ENCODE data around the gene LSR.
"Not testable (repeated sequence)": the region's sequence is repeated elsewhere in the genome, so short reads cannot be mapped to it uniquely, and the experiment has no call there.

Gene LSR

DNA sequence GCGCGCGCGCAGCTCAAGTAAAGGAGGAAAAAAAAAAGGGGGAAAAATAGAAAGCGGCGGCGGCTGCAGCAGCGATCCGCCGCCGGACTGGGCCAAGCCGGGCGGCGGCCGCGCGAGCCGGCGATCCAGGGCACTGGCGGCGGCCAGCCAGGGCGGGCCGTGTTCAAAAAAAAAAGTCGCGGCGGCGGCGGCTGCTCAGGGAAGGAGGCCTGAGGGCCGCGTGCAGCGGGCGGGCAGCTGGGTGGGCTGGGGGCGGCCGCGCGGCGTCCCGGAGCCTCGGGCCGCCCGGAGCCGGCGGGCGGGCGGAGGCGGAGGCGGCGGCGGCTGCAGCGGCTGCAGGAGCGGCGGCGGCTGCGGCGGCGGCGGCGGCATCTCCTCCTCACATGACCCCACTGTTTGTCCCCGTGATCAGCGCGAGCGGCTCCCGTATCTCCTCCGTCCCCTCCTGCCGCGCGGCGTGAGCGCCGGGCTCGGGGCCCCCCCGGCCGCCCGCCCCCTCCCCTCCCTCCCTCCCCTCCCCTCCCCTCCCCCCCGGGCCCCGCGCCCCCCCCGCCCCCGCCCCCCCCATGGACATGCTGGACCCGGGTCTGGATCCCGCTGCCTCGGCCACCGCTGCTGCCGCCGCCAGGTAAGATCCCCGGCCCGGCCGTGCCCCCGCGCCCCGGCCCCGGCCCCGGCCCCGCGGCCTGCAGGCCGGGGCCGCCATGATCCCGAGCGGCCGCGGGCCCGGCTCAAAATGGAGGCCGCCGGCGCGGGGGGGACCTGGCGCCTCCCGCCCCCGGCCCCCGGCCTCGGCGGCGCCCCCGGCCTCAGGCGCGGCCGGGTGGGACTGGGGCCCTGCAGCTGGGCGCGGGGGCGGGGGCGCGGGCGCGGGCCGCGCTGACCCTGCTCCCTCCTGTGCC, 20.0 kb downstream of the LSR start, which contains the start of gene USF2:
Gene USF2 (plus strand): TSS at position 427 of the 902 bp plus-strand sequence. CDS start 140 bp downstream, at position 567.
- DNase-seq = peak; percentile 72

DNA sequence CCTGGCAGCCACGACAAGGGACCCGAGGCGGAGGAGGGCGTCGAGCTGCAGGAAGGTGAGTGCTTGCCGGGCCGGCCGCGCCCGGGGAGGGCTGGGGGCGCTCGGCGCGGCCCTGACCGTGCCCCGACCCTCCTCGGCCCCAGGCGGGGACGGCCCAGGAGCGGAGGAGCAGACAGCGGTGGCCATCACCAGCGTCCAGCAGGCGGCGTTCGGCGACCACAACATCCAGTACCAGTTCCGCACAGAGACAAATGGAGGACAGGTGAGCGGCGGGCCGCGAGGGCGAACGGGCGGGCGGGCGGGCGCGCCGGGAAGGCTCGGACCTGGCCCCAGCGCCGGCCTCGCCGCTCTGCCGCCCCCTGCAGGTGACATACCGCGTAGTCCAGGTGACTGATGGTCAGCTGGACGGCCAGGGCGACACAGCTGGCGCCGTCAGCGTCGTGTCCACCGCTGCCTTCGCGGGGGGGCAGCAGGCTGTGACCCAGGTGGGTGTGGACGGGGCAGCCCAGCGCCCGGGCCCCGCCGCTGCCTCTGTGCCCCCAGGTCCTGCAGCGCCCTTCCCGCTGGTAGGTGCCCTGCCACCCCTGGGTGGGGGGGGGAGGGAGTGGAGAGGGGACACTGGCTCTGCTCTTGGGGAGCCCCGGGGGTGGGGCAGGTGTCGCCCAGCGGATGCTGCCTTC, 20.8 kb downstream of the LSR start:
- peak; percentile 72 for DNase-seq

DNA sequence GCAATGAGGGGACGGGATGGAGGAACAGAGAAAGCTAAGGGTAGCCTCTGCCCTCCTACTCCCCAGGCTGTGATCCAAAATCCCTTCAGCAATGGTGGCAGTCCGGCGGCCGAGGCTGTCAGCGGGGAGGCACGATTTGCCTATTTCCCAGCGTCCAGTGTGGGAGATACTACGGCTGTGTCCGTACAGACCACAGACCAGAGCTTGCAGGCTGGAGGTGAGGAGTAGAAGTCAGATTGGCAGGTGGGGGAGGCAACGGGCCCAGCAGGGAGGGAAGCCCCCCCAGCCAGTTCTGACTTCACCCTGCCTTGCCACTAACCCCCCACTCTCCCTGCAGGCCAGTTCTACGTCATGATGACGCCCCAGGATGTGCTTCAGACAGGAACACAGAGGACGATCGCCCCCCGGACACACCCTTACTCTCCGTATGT, 21.6 kb downstream of the LSR start:
- no peak for DNase-seq

DNA sequence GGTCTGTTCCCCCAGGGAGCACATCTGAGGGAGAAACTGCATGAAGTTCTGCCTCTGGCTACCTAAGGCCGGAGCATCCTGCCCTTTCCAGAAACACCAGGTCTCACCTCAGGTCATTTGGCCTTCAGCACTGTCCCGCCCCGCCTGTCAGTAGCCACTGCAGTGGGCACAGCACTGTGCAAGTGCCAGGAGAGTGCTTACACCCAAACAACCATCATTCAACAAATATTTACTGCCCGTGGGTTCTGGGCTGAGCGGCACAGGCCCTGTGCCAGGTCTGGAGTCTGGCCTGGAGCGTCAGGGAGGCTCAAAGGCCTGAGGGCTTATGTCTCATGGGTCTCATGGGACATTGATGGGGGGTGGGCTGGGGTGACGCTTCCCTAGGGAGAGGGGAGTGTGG, 22.7 kb downstream of the LSR start:
- no peak for DNase-seq

DNA sequence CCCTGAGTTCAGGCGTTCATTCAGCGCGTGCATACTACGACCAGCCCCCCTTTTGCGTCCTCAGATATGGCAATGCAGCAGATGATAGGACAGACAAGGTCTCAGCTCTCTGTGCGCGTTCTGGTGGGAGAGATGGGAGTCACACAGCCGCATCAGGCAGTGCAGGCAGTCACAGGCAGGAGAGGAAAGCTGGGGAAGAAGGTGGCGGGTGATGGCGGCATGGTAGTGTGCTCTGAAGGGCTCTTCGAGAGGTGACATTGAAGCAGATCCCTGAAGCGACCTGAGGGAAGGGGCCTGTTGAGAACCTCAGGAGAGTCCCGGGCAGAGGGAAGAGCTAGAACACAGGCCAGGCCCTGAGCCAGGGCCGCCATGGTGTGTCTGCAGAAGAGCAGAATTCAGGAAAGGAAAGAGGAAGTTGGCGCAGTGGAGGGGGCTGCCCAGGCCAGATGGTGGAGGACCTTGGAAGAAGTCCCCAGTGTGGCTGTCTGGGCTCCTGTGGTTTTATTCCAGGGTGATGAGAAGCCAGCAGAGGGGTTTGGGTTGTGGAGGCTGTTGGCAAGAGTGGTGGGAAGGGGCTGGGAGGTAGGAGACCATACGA, 23.4 kb downstream of the LSR start:
- no peak for DNase-seq

DNA sequence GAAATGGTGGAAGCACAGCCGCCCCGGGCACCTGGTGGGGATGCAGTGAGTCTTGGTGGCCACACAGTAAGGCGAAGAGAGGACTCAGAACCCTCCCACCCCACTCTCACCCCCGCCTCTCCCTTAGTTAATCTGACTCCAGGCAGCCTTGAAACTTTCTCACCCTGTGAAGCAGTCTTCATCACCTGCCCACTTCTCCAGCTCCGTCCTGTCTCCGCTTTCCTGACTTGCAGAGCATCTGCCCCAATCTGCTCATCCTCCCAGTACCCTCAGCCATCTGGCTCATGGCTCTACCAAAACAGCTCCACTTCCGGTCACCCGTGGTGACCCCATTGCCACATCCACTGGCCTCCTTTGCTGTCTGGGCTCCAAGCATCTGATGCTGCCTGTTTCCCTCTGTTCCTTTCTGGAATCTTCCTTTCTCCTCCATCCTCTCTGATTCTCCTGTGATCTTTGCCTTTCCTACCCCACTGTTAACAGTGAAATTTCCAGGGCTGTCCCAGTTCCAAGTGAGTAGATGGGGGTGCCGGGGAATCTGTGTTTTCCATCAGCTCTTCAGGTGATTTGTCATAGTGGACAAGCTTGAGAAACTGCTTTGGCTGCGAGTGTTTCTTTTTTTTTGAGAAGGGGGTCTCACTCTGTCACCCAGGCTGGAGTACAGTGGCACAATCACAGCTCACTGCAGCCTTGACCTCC, 24.3 kb downstream of the LSR start:
- no peak for DNase-seq

DNA sequence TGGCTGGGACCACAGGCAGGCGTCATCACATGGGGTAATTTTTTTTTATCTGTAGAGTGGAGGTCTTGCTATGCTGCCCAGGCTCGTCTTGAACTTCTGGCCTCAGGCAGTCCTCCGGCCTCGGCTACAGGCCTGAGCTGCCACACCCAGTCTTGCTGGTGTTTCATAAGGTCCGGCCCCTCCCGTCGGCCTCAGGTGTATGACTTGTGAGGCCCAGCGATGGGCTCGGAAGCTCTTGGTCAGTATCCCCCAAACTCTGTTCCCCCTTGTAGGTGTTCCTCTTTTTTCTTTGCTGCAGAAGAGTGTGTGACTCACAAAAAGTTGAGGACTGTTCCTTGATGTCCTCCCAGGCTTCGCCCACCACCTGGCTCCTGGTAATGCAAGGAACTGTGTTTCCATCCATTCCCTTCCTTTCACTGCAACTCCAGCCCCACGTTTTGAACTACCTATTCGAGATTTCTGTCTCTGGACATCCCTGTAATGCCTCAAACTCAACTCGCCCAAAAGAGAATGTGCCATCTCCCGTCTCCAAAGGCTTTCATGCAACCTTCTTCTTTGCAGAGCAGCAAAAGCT, 25.0 kb downstream of the LSR start:
- no peak for DNase-seq

DNA sequence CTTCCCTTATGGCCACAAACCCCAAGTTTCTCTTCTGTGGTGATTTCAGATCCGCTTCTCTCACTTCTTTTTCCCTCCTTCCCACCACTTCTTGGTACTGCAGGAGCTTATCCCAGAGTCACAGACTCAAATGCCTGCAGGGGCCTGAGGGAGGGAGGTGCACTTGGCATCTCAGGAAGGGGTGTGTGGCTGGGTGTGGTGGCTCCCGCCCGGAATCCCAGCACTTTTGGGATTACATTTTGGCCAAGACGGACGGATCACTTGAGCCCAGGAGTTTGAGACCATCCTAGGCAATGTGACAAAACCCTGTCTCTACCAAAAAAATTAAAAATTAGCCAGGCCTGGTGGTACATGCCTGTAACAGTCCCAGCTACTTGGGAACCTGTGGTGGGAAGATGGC, 25.5 kb downstream of the LSR start:
- no peak for DNase-seq

DNA sequence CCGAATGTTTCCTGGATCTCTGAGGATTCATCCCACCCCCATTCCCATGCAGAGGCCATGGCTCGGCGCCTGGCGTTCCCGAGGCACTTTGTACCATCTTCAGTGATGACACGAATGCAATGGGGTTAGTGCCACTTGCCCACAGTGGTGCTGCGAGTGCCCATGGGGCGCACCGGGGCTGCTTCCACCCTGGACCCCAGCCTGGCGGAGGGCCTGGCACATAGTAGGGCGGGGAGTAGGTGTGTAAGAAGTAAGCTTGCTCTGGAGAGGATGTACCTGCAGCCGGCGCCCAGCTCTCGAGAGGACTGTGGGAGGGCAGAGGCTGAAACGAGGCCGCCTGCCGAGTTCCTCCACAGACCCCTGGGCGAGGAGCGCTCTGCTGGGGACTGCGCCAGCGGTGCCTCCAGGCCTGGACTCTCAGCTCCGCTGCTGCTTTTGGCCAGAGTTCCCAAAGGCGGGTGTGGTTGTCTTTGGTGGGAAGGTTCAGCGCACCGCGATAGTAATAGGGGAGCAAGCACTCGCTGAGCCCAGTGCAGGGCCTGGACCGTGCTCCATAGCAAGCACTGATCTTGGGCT, 28.0 kb downstream of the LSR start:
- DNase-seq = no peak

DNA sequence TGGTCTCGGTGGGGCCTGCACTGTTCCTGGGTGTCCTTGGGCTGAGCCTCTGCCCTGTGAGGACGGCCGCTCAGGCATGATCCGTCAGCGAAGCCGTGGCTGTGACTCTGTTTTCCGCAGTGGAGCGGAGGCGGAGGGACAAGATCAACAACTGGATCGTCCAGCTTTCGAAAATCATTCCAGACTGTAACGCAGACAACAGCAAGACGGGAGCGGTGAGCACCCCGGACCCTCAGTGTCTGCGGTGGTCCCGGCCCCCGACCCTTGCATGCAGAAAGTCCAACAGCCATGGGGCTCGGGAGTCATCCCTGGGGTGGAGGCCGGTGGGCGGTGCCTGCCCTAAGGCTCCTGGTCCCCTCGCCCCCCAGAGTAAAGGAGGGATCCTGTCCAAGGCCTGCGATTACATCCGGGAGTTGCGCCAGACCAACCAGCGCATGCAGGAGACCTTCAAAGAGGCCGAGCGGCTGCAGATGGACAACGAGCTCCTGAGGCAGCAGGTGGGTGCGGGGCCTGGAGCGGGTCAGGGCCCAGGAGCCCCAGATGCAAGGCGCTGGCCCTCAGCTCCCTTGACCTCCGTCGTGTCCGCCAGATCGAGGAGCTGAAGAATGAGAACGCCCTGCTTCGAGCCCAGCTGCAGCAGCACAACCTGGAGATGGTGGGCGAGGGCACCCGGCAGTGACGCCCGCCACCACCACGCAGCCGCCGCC, 29.9 kb downstream of the LSR start:
- no peak for DNase-seq

DNA sequence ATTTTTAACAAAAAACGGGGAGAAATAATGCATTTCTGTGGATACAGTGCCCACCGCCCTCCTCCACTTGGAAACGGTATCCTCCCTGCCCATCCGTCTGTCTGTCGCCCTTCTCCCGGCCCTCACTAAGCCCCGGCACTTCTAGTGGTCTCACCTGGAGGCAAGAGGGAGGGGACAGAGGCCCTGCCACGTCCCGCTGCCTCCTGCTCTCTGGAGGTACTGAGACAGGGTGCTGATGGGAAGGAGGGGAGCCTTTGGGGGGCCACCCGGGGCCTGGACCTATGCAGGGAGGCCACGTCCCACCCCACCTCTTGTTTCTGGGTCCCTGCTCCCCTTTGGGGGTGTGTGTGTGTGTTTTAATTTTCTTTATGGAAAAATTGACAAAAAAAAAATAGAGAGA, 30.6 kb downstream of the LSR start:
- no peak for DNase-seq

DNA sequence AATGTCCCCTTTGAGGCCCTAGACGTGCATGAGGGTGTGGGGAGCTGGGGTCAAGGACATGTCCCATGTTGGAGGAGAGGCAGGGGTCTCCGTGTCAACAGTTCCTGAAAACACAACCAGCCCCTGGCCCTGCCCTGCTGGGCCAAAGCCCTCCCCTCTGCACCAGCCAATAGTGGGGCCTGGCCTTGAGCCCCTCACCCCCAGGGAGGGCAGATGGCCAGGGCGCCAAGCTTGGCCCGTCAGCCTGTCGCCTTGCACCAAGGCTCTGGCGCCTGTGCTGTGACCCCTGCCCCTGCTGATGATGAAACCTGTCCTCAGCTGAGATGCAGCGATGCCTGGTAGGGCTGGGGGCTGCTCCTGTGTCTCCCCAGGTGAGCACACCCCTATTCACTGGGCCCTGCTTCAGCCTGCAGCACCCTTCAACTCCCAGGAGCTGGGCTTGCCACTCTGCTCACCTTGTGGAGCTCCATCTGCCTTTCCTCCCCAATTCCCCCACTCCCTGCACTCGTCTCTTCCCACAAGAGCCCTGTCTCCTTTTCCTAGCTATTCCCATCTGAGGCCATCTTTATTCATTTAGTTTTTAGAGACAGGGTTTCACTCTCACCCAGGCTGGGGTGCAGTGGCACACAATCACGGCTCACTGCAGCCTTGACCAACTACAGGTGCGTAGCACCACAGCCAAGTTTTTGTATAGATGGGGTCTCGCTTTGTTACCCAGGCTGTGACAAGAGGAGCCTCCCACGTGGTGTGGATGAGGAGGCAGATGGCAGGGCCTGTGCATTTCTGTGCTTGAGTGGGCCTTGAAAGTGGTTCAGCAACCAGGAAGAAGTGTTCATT, 31.4 kb downstream of the LSR start:
- DNase-seq = no peak

DNA sequence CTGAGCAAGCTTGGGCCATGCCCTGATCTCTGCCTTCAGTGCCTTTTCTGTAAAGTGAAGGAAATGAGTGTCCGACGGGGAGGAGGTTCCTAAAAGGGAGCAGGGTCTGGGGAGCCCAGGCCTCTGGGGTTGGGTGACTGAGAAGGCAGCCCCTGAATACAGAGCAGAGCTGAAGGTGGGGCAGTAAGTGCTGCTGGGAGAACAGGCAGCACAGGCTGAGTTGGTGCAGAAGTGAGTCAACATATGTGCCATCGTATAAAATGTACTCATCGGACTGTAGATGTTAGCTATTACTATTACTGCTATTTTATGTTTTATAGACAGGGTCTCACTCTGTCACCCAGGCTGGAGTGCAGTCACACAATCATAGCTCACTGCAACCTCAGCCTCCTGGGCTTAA, 32.5 kb downstream of the LSR start:
- no peak for DNase-seq

DNA sequence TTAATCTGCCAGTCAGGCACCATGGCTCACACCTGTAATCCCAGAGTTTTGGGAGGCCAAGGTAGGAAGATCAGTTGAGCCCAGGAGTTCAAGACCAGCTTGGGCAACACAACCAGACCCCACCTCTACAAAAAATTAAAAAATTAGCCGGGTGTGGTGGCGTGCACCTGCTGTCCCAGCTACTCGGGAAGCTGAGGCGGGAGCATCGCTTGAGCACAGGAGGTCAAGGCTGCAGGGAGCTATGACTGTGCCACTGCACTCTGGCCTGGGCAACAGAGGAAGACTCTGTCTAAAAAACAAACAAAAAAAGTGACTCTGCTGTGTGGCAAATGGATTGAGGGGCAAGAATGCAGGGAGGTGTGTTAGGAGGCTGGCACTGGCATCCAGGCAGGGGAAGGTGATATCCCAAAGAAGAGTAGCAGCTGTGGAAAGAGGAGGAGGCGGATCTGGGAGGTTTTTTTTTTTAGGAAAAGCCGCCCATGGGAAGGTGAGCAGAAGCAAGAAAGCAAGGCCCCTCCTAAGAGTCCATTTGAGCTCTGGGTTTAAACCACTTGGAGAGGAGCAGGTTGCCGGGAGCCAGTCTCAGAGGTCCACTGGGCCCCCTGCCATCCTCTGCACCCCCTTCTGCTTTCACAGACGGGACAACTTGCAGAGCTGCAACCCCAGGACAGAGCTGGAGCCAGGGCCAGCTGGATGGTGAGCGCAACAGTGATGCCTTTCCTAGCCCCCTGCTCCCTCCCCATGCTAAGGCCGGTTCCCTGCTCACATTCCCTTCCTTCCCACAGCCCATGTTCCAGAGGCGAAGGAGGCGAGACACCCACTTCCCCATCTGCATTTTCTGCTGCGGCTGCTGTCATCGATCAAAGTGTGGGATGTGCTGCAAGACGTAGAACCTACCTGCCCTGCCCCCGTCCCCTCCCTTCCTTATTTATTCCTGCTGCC, 35.6 kb downstream of the LSR start:
- DNase-seq = no peak

DNA sequence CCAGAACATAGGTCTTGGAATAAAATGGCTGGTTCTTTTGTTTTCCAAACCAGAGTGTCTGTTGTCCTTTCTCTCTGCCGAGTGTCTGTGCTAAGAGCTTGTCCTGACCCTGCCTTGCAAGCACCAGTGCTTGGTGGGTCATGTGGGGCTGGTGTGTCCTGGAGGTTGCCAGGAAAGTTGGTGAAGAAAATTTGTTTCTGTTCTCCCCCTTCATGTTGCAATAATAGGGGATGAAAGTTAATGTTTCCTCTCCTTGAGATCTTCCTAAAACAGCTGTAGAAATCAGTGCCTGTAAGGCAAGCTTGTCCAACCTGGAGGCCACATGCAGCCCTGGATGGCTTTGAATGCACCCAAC, 36.3 kb downstream of the LSR start:
- no peak for DNase-seq

DNA sequence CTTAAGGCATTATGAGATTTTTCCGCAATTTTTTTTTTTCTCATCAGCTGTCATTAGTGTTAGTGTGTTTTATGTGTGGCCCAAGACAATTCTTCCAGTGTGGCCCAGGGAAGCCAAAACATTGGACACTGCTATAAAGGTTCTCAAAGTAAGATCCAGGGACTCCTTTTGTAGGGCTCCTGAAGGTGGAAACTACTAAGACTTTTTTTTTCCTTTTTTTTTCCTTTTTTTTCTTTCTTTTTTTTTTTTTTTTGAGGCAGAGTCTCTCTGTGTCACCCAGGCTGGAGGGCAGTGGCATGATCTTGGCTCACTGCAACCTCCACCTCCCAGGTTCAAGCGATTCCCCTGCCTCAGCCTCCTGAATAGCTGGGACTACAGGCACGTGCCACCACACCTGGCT, 36.7 kb downstream of the LSR start:
- not testable (repeated sequence) for DNase-seq

DNA sequence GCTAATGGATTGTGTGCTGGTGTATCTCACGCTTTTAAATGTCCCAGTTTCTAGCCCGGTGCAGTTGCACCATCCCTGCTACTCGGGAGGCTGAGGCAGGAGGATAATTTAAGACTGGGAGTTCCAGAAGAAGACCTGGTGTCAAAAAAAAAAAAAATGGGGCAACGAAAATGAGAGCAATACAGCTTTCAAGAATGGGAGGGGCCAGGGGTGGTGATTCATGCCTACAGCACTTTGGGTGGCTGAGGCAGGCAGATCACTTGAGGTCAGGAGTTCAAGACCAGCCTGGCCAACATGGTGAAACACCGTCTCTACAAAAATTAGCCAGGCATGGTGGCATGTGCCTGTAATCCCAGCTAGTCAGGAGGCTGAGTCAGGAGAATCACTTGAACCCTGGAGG, 37.3 kb downstream of the LSR start:
- DNase-seq = not testable (repeated sequence)

DNA sequence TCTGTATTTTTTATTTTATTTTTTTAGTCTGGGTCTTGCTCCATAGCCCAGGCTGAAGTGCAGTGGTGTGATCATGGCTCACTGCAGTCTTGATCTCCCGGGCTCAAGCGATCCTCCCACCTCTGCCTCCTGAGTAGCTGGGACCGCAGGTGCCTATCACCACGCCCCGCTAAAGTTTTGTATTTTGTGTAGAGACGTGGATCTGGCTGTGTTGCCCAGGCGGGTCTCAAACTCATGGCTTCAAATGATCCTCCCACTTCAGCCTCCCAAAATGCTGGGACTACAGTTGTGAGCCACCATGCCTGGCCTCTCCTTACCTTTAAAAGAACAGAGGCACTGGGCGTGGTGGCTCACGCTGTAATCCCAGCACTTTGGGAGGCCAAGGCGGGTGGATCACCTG, 38.9 kb downstream of the LSR start:
- DNase-seq = no peak

DNA sequence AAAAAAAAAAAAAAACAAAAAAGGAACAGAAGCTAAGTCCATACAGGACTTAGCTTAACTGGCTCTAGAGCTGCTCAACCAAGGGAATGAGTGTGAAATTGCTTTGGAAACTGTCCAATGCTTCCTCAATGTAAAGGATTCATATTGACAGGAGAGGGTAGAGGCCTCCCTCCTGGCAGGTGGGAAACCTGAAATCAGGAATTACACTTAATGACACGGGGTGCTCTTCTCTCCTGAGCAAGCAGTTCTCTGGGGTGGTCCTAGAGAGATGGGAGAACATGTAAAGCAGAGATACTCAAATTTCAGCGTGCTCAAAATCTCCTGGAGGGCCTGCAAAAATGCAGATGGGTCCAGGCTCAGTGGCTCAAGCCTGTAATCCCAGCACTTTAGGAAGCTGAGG, 39.5 kb downstream of the LSR start:
- DNase-seq = no peak

DNA sequence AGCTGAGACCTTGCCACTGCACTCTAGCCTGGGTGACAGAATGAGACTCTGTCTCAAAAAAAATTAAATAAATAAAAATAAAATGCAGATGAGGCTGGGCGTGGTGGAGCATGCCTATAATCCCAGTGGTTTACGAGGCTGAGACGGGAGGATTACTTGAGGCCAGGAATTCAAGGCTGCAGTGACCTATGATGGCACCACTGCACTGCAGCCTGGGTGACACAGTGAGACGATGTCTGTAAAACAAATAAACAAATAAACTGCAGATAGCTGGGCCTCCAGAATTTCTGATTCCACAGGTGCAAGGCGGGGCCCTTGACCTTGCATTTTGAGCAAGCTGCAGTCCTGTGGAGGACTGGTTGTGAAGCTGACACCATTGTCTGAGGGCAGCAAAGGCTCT, 40.1 kb downstream of the LSR start:
- no peak for DNase-seq
